ENCODE results near the gene PRELP.

PRELP gene

DNA sequence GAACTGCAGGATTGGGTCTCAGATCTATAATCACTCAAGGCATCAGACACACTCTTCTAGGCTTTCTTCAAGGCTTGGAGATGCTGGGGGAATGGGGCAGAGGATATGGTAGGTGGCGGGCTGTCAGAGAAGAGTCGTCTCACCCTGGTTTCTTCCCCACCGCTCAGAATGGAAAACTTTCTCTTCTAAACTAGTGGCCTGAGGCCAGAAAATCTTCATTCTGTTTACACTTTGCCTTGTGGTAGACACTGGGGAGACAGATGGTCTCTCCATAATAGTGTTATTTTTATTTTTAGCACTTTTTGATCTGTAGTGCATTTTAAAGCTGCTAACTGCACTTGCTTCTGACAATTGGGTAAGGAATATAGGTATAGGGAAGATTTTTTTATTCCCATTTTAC lies 2.6 kb downstream of the PRELP start:
- DNase-seq (ENCODE audit: low read depth, low spot score): no peak

DNA sequence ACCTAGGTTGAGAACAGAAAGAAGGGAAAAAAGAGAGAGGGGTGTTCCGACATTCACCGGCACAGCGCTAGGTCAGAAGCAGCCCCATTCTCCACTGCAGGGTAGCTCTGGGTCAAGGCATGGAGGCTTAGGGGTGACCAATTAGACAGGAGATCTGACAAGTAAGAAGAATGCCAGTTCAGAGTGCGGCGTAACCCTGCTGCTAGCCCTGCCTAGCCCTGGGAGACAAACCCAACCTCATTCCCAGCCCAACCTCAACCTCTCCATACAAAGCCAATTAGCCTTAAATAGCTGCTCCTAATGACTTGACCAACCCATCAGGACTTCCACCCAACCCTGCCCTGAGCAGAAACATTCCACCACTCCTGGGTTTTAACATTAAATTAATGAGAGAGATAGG lies 3.4 kb downstream of the PRELP start:
- DNase-seq (ENCODE audit: low read depth, low spot score): no peak

DNA sequence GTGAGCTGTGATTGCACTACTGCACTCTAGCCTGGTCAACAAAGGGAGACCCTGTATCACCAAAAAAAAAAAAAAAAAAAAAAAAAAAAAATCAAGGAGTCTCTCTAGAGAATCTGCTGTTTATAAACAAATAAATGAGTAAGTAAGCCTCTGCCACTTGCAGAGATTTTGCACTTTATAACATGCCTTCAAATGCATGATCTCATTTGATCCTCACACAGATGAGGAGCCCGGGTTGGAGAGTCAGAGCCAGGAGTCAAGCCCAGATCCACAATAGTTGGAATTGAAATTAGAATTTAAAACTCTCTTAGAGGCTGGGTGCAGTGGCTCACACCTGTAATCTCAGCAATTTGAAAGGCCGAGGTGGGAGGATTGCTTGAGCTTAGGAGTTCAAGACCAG lies 4.0 kb downstream of the PRELP start:
- no peak for DNase-seq (ENCODE audit: low read depth, low spot score)

DNA sequence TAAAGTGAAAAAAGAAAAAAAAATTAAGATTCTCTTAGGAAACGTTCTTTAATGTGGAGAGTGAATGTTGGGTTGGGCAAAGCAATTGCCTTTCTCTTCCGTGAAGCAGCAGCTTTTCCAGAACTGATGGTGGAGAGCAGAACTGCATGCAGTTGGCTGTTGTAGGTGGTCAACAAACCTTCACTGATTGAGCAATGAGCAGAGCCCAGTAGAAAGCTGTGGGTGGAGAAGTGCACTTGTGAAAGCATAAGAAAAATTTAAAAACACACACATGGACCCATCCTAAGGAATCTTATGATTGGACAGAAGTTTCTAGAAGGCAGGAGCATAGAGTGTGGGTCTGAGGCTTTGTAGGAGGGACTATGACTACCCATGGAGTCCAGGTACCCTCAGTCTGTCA lies 4.5 kb downstream of the PRELP start:
- DNase-seq (ENCODE audit: low read depth, low spot score): no peak

DNA sequence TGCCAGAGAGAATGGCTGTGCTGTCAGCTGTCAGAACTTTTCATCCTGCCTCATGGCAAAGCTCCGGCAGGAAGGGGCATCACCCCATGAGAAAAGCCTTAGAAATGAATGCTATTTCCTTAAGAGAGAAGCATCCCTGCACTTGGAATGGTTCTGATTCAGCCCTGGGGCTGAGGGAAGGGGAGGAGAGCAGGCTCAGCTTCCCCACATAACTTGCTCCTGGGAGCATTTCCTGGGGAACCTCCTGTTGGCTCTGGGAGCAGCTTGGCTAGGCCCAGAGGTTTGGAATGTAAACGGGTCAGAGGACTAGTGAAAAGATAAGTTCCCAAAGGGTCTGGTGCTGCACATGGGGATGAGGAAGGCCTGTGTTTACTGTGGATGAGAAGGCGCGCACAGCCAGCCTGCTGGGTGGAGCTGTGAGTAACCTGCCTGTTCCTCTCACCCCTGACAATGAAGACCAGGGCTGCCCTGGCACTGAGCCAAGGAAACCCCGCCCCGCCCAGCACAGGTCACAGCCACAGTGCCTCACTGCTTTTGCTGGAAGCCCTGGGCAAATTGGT lies 5.0 kb downstream of the PRELP start:
- no peak for DNase-seq (ENCODE audit: low read depth, low spot score)

DNA sequence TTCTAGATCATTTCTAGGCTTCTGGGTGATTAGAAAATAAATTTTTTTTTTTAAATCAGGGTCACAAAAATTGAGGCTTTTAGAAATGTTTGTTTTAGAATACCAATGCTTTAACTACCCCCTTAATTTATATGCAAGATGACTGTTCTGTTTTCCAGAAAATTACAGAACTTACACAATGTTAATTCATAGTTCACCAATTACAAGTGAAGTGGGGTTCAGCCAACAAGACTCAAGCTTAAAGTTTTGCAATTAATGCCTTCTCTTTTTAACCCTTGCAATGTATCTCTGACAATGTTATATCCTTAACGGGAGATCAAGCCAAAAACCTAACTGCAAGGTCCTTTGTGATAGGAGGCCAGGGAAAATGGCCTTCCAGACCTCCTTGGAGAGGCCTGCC lies 5.6 kb downstream of the PRELP start:
- no peak for DNase-seq (ENCODE audit: low read depth, low spot score)

DNA sequence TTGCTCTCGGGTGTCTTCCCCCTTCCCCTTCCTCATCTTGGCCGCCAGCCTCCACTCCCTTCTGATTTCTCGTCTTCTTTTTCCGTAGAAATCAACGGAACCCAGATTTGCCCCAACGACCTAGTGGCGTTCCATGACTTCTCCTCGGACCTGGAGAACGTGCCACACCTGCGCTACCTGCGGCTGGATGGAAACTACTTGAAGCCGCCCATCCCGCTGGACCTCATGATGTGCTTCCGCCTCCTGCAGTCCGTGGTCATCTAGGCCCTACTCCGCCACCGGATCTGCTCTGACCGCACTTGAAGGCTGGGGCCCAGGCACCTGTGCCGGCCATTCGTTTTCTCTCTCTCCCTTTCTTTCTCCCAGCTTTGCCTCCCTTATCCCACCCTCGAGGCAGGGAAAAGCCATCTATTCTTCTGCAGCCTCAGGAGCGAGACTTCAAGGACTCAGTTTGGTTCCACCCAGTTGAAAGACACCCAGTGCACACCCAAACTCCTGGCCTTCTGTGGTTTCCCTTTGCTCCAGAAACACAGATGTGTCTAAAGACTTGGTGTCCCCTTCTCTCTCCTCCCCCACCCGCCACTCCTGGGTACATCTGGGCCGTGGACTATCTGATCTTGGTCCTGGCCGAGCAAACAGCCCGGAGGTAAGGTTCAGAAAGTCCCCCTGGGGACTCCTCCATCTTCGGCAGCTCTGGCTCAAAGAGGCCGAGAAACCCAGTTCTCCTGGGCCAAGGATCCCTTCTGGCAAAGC lies 11.2 kb downstream of the PRELP start:
- DNase-seq (ENCODE audit: low read depth, low spot score): no peak

DNA sequence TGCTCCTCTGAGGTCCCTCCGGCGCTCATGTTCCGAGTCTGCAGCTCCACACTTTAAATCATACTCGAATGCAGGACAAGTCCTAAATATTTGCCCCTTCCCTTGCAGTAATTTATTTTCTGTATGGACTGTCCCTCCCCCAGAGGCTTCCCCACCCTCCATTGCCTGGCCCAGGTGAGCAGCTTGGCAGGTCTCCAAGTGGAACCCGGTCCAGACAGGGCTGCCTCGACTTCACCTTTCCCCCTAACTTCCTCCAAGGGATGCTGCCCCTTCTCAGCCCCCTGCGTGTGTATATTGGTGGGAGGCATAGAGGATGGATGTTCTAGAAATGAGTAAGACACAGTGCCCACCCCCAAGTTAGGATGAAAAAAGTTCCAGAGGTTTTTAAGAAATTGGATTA lies 12.9 kb downstream of the PRELP start:
- DNase-seq (ENCODE audit: low read depth, low spot score): no peak

DNA sequence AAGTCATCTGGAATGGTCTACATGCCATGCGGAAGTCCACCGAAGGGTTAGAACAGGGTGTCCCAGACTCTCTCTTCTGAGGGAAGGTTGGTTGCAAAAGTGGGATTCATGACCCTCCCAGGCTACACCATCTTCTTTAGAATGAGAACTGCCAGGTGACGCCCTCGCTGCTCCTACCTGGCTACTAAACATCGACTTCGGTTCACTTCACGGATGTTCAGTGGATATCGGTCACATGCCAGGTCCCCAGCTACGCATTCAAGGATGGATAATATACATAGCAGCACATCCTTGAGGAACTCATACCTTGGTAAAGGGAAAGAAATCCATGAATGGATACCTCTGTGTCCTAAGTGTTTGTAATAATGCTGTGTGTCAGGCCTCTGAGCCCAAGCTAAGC lies 15.0 kb downstream of the PRELP start:
- no peak for DNase-seq (ENCODE audit: low read depth, low spot score)

DNA sequence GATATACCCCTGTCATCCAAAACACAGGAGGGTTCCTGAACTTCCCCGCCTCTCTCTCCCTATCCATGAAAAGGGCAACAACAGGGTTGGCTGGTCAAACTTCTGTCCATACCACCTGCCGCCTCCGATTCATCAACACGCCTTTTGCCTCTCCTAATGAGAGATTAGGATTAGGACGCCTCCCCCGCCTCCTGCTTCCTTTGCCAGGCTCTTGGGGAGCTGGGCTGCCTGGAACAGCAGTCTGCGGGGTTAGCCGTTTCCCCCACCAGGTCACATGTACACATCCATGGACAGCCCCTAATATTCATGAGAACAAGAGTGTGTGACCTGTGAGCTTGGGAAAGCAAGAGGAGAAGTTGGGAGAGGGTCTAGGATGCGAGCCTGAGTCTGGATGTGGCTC lies 16.1 kb downstream of the PRELP start:
- DNase-seq (ENCODE audit: low read depth, low spot score): no peak

DNA sequence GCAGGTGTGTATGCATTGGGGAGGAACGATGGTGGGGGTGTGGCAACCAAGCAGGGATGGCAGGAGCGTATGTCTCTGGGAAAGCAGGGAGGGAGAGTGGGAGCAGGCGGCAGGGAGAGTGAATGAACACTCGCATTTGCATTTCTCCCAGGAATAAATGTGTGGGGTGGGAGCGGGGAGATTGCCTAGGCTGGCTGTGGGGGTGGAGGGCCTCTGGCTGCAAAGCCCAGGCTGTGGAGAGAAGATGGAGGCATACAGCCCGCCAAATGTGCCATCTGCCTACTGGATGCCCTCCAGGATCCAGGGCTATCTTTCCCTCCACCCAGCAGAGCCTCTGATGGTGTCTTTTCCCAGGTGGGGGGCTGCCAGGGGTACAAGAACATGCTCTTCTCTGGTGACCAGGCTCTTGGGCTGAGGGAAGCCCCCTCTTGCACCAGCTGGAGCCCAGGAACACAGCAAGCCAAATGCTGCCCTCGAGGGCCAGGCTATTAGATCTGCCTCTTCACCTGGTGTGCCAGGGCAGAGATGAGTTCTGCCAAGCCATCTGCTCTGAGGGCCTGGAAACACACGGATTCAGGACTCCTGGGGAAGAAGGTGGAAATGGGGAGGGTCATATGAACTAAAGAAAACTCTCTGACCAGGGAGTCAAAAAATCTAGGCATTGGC lies 16.6 kb downstream of the PRELP start:
- DNase-seq (ENCODE audit: low read depth, low spot score): no peak

DNA sequence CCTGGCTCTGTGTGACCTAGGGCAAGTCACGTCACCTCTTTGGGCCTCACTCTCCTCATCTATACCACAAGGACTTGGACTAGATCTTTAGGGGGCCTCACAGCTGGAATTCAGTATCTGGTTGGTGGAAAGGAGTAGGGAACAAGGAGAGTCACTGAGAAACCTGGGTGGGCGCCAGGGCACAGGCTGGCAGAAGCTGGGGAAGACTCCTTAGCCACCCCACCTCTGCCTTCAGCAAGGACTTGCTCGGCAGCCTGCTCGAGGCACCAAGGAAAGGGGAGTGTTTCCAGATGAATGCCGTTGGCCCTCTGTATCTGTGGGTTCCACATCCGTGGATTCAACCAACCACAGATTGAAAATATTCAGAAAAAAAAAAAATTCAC lies 17.1 kb downstream of the PRELP start:
- DNase-seq (ENCODE audit: low read depth, low spot score): no peak

DNA sequence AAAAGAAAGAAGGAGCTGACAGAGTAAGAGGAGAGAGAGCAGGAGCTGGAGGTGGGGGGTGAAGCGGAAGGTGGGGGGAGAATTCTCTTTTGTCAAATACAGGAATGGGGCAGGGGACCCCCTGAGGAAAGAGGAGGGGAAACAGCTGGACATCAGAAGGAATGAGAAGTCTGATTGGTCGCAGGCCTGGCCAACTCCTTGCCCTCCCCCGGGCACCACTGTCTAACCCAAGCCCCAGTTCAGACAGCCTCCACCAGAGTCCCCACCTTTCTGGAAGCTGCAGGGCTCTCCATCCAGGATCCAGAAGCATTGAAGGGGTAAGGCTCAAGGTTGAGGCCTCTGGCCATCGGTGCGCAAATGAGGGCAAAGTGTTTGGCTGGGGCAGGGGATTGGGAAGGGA lies 18.3 kb downstream of the PRELP start, which contains the start of gene OPTC:
OPTC (plus strand) TSS at position 253 of the 400 bp plus-strand sequence. CDS start 1,853 bp downstream, outside the sequence.
- no peak for DNase-seq (ENCODE audit: low read depth, low spot score)

DNA sequence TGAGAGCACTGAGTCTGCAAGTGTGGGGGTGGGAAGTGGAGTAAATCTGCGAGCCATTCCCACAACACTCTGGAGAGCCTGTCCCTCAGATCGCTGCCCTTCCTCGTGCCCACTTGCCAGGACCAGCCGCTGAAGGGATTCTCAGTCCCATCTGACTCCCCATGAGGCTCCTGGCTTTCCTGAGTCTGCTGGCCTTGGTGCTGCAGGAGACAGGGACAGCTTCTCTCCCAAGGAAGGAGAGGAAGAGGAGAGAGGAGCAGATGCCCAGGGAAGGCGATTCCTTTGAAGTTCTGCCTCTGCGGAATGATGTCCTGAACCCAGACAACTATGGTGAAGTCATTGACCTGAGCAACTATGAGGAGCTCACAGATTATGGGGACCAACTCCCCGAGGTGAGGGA lies 20.2 kb downstream of the PRELP start:
- DNase-seq (ENCODE audit: low read depth, low spot score): no peak

DNA sequence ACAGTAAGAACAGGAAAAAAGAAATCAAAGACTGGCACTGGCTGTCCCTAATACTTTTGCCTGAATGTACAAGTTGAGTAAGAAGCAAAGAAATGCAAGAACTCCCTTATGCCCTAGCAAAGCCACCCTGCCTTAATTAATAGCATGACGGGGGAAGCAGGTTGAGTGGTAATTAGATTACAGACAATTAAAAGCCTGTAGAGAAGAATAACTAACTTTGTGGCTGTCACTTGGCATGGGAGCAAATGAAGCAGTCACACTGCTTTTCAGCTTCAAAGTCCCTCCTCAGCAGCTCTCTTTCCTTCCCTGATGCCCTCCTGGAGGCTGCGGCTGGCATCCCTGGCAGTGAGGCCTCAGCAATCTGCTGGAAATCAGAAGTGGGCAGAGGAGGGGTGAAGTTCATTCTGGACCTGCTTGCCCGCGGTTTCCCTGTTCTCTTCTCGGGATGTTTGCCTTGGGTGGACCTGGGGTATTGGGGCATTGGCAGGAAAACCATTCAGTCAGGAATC lies 21.7 kb downstream of the PRELP start:
- DNase-seq (ENCODE audit: low read depth, low spot score): no peak

DNA sequence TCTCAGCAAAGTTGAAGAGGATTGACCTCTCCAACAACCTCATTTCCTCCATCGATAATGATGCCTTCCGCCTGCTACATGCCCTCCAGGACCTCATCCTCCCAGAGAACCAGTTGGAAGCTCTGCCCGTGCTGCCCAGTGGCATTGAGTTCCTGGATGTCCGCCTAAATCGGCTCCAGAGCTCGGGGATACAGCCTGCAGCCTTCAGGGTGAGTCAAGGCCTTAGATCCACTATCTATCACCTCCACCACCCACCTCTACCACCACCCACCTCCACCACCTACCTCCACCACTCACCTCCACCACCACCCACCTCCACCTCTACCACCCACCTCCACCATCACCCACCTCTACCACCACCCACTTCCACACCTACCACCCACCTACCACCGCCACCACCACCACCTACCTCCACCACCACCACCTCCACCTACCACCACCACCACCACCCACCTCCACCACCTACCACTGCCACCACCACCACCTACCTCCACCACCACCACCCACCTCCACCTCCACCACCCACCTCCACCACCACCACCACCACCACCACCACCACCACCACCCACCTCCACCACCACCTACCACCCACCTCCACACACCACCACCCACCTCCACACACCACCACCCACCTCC lies 24.2 kb downstream of the PRELP start:
- DNase-seq (ENCODE audit: low read depth, low spot score): no peak

DNA sequence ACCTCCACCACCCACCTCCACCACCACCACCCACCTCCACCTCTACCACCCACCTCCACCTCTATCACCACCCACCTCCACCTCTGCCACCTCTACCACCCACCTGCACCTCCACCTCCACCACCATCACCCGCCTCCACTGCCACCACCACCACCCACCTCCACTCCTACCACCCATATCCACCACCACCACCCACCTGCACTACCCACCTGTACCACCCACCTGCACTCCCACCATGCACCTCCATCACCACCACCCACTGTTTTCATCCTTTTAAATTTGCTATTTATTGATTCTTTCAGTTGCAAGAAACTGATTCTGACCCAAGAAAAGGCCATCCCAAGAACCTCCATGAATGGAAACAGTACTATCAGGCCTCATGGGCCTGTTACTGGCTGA lies 24.7 kb downstream of the PRELP start:
- no peak for DNase-seq (ENCODE audit: low read depth, low spot score)

DNA sequence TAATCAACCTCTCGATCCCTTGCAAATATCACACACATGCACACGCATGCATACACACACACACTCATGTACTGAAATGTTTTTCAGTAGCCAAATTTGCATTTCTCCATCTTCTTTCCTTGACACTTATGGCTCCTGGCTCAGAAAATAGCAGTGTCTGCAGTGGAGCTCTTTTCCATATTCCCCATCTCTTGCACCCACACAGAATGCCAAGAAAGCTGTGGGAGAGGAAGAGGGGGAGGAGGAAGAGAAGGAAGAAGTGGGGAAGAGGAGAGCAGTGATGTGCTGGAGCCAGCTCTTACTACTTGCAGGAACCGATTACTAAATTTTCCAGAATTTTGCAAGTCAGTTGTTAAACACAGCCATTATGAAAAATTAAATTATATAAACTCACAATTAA lies 28.2 kb downstream of the PRELP start:
- DNase-seq (ENCODE audit: low read depth, low spot score): no peak

DNA sequence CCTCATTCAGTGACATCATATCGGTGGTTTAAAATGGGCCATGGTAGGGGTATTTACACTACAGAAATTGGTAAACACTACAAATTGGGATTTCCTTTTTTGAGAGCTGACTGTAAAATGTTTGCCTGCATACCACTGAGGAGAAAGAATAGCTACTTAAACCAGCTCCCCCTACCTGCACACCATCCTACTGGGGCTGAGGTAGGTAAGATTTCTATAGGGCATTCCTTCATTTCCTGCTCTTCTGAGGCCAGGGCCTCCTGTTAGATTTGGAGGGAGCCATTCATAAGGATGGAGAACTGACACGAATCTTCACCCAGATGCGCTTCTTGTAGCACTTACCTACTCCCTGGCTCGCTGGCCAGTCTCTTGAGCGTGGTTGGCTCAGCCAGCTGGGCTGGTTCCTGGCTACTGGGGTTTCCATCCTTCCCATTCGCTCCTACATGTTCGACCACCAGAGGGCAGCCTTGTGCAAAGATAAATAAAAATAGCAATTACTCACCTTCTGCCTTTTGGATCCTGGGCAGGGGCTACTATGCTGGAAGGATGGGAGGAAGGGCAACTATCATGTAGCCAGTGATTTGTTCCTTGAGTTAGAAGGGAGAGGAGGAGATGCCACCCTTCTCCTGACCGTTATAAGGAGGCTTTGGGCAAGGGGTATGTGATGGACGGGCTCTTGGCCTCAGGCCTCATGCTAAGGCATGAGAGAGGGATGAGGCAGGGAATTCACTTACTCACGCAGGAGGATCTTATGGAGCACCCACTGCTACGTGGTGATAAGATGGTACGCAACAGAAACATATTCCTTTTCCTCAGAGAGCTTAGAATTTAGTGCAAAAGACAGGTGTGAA lies 29.0 kb downstream of the PRELP start:
- peak; percentile 48 for DNase-seq (ENCODE audit: low read depth, low spot score)

DNA sequence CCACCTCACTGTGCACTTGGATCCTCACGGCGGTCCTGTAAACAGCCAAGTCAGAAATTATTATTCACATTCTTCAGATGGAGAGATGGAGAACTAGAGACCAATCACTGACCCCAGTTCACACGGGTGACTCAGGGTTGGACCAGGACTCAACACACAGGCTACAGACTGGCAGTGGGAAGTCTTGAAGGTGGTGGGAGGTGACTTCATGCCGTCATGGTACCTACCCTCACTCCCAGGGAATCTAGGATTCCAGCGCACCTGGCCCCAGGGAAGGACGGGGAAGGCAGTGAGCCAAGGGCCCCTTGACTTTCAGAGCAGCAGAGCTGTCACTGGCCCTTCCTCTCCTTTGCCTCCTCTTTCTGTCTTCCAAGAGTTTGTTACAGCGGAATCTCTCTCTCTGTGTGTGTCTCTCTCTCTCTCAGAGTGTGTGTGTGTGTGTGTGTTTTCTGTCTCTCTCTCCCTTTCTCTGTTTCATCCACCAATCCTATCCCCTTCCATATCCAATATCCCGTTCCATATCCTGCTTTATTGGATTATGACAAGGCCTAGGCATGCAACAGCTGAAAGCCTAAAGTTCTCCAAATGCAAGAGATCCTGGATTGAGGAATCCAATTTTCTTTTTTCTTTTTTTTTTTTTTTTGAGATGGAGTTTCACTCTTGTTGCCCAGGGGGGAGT lies 30.1 kb downstream of the PRELP start:
- DNase-seq (ENCODE audit: low read depth, low spot score): no peak
